GM13977 (cell line): Measurements from ENCODE around the gene RSBN1.

Experiments used
- DNase-seq: peaks from one replicate; pipeline ENCODE4 v3.0.0; 2012; ENCODE audit warnings: low spot score
- CTCF ChIP-seq: IDR thresholded peaks from 2 replicates; pipeline ENCODE4 v1.5.1; 2012; ENCODE audit warnings: mild to moderate bottlenecking, control low read depth; ENCODE audit not compliant: insufficient read depth; ENCODE audit errors: extremely low read depth, missing control alignments
- in situ Hi-C: fragments of 300-500 bp; cut with MboI; formaldehyde crosslinking; loops from one replicate; pipeline ENCODE4 v1.12.0; 2022; ENCODE audit warnings: low sequenced_read_pairs, low pct_unique_long_range_greater_than_20kb, mixed read lengths, inconsistent platforms; ENCODE audit not compliant: unreplicated experiment

The RSBN1 gene

DNA sequence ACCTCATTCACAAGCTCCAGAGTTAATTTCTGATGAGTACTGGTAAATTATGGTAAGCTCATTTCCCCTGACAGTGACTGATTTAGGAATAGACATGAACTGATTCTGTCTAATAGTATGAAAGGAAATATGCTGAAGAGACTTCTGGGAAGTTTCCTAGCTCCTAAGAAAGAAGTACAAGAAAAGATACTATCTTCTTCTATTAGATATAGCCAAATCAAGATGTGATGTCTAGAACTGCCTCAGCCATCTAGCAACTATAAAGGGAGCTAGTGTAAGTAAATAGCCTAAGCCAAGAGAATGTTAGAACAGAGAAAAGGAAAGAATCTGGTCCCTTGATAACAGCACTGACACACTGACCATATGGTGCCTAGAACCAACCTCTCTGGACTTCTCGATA is 42.2 kb downstream of the RSBN1 start:
- no peak for DNase-seq
- in situ Hi-C loops = no loop called here
- no peak for TF ChIP-seq CTCF

- TF ChIP-seq CTCF = no peak
- in situ Hi-C loops = no loop called here
- DNase-seq = no peak
Observed at GRCh38 chr1:113769601-113769970, 42.7 kb downstream of the RSBN1 start.

GRCh38 chr1:113768916-113769600 is 43.2 kb downstream of the RSBN1 start:
- DNase-seq = no peak
- in situ Hi-C loops = no loop called here
- TF ChIP-seq CTCF = no peak

- no peak for TF ChIP-seq CTCF
- DNase-seq = no peak
- in situ Hi-C loops = no loop called here
Observed at GRCh38 chr1:113765306-113766230, 46.7 kb downstream of the RSBN1 start.

- no peak for DNase-seq
- in situ Hi-C loops = no loop called here
- no peak for TF ChIP-seq CTCF
Observed at GRCh38 chr1:113763661-113764060, 48.6 kb downstream of the RSBN1 start.

DNA sequence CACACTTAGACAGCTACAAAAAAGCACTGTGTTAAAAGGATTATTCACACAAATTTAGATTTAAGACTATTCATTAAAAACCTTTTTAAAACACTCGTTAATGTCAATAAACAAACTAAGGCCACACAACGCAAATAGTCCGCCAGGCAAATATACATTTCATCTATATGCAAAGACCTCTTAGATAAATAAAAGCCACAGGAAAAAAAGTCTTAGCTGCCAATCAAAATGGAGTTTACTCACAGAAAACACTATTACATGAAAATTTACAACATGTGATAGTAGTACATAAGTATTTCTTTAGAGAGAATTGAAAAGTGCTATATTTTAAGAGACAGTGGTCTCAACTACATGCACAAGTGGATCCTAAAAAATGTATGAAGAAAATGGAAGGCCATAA is 50.3 kb downstream of the RSBN1 start:
- DNase-seq = no peak
- in situ Hi-C loops = no loop called here
- no peak for TF ChIP-seq CTCF
